SKM-1 (cell line): ENCODE measurements around the gene TMEM178B.
"Not testable (repeated sequence)": the region's sequence is repeated elsewhere in the genome, so short reads cannot be mapped to it uniquely, and the experiment has no call there.

Experiments
- DNase-seq: peaks from one replicate; lab custom pipeline; 2025; ENCODE audit not compliant: unreplicated experiment; lab: John Stamatoyannopoulos, UW

The TMEM178B gene

DNA sequence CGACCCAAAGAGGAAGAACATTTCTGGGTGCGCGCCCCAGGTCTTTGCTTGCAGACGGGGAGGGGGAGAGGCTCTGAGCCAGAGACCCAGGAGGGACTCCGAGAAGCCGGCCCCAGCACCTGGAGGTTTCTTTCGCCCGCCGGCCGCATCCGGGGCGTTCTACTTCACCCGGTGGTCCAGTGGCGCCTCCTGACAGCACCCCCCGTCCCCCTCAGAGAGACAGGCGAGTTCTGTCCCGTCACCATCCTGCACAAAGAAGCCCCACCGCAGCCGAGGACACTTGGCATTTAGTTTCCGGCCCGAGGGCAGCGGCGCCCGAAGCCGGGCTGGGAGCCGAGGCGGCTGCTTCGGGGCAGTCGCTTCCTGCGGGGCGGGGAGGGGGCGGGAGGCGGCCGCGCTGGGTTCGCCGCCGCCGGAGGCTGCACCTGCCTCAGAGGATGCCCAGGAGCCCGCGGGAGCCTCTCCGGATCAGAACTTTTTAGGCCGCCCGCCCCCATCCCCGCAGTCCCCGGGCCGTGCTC lies at the start of gene TMEM178B:
TMEM178B (plus strand) TSS at position 424 of the 521 bp plus-strand sequence.
- no peak for DNase-seq

- DNase-seq = no peak
Observed at GRCh38 chr7:141024668-141025067, 49.2 kb upstream of the TMEM178B start.

DNA sequence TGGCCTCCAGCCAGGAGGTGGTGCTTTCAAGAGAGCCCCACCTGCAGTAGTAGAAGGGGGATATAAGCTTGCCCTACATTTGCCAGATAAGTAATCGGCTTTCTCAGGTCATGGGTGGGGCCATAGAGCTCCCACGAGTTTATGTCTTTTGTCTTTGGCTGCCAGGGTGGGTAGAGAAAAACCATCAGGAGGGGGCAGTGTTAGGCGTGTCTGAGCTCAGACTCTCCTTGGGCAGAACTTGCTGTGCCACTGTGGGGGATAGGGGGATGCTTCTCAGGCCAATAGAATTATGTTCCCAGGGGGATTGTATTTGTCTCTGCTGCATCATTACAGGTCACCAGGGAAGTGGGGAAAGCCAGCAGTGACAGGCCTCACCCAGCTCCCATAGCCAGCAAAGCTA lies 46.8 kb upstream of the TMEM178B start:
- DNase-seq = no peak

DNA sequence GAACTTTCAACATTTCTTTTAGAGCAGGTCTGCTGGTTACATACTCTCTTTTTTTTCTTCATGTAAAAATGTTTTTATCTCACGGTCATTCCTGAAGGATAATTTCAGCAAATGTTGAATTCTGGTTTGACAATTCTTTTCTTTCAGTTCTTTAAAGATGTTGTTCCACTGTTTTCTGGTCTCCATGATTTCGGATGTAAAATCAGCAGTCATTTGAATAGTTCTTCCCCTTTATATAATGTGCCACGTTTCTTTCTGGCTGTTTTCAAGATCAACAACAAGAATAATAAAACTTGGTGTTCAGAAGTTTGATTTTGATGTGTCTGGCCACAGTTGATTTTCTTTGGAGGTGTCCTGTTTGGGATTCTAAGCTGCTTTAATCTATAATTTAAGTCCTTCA lies 45.1 kb upstream of the TMEM178B start:
- no peak for DNase-seq

DNA sequence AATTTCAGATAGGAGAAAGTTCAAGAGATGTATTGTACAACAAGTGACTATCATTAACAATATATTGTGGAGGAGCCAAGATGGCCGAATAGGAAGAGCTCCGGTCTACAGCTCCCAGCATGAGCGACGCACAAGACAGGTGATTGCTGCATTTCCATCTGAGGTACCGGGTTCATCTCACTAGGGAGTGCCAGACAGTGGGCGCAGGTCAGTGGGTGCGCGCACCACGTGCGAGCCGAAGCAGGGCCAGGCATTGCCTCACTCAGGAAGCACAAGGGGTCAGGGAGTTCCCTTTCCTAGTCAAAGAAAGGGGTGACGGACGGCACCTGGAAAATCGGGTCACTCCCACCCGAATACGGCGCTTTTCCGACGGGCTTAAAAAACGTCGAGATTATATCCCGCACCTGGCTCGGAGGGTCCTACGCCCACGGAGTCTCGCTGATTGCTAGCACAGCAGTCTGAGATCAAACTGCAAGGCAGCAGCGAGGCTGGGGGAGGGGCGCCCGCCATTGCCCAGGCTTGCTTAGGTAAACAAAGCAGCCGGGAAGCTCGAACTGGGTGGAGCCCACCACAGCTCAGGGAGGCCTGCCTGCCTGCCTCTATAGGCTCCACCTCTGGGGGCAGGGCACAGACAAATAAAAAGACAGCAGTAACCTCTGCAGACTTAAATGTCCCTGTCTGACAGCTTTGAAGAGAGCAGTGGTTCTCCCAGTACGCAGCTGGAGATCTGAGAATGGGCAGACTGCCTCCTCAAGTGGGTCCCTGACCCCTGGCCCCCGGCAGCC lies 41.1 kb upstream of the TMEM178B start:
- not testable (repeated sequence) for DNase-seq

DNA sequence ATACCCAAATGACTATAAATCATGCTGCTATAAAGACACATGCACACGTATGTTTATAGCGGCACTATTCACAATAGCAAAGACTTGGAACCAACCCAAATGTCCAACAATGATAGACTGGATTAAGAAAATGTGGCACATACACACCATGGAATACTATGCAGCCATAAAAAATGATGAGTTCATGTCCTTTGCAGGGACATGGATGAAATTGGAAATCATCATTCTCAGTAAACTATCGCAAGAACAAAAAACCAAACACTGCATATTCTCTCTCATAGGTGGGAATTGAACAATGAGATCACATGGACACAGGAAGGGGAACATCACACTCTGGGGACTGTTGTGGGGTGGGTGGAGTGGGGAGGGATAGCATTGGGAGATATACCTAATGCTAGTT lies 35.8 kb upstream of the TMEM178B start:
- not testable (repeated sequence) for DNase-seq

DNA sequence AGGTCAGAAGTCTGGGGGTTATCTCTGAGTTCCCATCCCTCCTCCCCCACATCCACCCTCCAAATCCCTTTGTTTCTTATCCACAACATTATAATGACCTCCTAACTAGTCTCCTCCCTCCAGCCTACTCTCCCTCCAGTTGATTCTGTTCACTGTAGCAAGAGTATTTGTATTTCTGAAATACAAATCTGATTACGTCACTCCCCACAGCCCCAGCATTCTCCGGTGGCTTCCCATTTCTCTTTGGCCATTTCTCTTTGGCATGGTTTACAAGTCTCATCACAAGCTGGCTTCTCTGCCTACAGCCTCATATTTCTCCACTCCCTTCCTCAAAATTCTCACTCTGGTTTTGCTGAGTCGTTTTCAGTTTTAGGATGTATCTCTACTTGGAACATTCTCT lies 34.5 kb upstream of the TMEM178B start:
- no peak for DNase-seq

GRCh38 chr7:141042222-141043193 lies 31.4 kb upstream of the TMEM178B start:
- no peak for DNase-seq

DNA sequence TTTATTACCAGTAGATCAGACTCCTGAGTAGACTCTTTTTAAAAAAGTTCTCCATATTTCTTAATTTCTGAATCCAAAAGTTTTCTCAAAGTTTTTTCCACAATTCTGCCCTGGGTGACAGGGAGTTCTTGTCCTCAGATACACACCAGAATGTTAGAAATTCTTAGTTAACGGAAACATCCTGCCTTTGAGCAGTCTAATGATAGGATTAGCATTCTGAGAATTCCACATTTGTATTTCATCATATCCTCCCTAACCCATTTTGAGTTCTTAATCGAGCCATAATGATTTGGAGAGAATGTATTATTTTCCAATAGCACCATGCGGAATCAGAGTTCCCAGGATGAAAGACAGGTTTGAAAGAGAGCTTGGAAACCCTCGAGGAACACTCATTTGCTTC lies 30.2 kb upstream of the TMEM178B start:
- DNase-seq = no peak

GRCh38 chr7:141045126-141045841 lies 28.6 kb upstream of the TMEM178B start:
- DNase-seq = no peak

DNA sequence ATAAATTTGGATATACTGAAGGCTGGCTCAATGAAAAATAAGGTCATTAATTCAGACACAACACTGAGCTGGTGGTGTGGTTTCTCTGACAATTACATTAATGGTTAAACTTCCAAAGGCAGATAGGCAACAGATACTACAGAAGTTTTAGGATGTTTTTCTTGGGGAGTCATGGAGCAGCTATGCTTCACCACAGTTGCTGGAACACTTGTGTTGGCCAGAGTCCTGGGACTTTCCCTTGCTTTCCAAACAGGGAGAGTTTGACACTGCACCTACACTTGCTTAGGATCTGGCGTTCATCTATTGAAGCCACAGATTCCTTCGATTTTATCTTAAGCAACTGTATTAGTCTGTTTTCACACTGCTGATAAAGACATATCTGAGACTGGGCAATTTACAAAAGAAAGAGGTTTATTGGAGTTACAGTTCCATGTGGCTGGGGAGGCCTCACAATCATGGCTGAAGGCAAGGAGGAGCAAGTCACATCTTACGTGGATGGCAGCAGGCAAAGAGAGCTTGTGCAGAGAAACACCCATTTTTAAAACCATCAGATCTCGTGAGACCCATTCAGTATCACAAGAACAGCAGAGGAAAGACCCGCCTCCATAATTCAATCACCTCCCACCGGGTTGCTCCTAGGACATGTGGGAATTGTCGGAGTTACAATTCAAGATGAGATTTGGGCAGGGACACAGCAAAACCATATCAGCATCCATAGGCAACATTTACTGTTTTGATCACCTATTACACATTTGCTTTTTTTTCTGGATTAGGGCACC lies 27.8 kb upstream of the TMEM178B start:
- DNase-seq = no peak

GRCh38 chr7:141053626-141054025 lies 20.2 kb upstream of the TMEM178B start:
- no peak for DNase-seq

DNA sequence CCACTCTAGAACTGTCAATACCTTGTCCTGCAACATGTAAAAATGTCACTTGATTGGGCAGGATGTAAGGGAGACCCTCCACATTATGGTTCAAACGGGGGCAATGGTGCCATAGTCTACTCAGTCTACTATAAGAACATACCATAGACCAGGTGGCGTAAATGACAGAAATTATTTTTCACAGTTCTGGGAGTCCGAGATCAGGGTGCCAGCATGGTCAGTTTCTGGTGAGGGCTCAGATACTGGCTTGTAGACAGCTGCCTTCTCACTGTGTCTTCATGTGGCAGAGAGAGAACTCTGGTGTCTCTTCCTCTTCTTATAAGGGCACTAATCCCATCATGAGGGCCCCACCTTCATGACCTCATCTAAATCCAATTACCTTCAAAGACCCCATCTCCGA lies 18.7 kb upstream of the TMEM178B start:
- DNase-seq = no peak

GRCh38 chr7:141057788-141058187 lies 16.1 kb upstream of the TMEM178B start:
- no peak for DNase-seq

DNA sequence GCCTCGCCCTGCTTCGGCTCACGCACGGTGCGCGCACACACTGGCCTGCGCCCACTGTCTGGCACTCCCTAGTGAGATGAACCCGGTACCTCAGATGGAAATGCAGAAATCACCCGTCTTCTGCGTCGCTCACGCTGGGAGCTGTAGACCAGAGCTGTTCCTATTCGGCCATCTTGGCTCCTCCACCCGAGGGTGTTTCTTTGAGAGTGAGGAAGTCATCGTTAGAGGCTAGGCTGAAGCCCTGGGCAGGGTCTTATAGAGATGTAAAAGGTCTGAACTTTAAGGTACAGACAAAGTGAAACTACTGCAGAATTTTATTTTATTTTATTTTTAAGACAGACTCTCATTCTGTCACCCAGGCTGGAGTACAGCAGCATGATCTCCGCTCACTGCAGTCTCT lies 6.0 kb upstream of the TMEM178B start:
- not testable (repeated sequence) for DNase-seq

GRCh38 chr7:141071260-141071854 lies 2.5 kb upstream of the TMEM178B start:
- no peak for DNase-seq

DNA sequence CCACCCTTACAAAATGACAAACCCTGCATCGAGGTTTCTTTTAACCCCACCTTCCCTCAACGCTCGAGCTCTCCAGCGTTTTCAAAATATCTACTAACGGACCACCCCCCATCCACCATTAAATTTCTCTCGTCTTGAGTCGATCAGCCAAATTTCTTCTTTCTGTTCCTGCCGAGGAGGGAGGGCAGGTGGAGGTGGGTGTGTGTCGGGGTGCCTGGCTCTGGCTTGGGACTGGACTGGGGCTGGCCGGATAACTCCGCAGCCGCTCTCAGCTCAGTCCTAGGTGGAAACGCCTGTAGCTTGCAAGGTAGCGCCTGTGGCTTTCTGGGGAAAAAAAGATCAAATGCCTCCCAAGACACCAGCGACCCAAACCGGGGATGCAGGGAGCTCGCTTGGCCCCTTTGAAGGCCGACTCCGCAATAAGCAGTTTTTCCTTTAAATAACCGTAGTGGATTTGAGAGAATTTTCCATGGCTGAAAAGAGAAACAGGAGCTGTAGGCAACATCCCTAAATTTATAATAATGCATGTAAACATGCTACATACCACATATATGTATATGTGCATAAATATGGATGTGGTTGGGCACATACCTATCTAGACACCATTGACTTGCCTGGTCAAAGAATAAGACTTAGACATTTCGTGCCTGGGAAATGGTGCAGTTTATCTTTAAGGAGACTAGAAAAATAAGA lies 1.9 kb upstream of the TMEM178B start:
- DNase-seq = no peak

DNA sequence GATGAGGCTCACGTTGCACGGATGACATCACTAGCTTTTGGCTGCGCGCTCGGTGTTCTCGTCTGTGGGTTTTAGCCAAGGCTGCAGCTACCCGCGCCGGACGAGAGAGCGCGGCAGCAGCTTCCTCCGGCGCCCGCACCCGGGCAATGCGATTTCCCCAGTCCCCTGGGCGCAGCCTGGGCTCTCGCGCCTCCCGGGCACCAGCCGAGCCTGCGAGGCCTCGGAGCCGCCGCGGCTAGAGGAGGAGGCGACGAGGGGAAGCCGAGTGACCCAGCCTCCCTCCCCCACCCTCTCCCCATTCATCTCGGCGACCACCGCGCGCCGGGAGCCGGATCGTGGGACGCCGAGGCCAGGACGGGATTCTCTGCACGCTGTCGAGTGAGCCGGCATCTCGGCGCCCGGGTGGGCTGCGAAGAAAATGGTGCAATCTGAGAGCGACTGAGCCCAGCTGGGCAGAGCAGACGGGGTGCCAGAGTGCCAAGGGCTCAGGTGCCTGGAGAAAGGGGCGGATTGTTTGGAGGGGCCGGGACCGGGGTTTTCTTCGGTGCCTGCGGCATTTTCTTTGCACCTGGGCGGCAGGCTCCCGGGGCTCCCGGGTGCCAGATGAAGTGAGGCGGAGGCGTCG lies 1.2 kb upstream of the TMEM178B start:
- DNase-seq = no peak

- DNase-seq = no peak
Observed at GRCh38 chr7:141073173-141073640, 657 bp upstream of the TMEM178B start.
